Colonic mucosa (tissue), 4 donors: Measurements from ENCODE around the gene MRPL43. TPM values are rescaled to one million over a fixed set of nuclear protein-coding genes. Genes with fewer than 3 reads are reported as not detected.
A peak's percentile ranks its signal among the peaks of the same experiment; 100 is the strongest.

Experiments used
- DNase-seq: peaks from one replicate; pipeline ENCODE4 v3.0.0-alpha.2; 2020
- H3K27ac ChIP-seq: fragments of 200-600 bp; one replicate; pipeline ENCODE4 v1.8.0; 2021
- H3K27me3 ChIP-seq: fragments of 200-600 bp; one replicate; pipeline ENCODE4 v1.8.0; 2021
- H3K36me3 ChIP-seq: fragments of 200-600 bp; one replicate; pipeline ENCODE4 v1.8.0; 2021
- H3K4me1 ChIP-seq: fragments of 200-600 bp; one replicate; pipeline ENCODE4 v1.8.0; 2021; ENCODE audit warnings: mild to moderate bottlenecking
- H3K4me3 ChIP-seq: fragments of 200-600 bp; one replicate; pipeline ENCODE4 v1.8.0; 2021
- H3K9ac ChIP-seq, 2 donors: one replicate each; pipeline ENCODE4 v1.7.0; 2013; ENCODE audit warnings: control low read depth in 2 of 2, low read depth in 2 of 2, low read length in 2 of 2
- H3K9me3 ChIP-seq: fragments of 200-600 bp; one replicate; pipeline ENCODE4 v1.8.0; 2021
- CTCF ChIP-seq: fragments of 200-600 bp; IDR thresholded peaks from one replicate; pipeline ENCODE4 v1.8.0; 2022; ENCODE audit warnings: antibody characterized with exemption, mild to moderate bottlenecking
- intact Hi-C: fragments of 100-400 bp; cut with DNase I; formaldehyde crosslinking; loops from one replicate; pipeline ENCODE4 v1.14.1; 2022
- total RNA-seq, 2 donors: library from RNA; stranded (reverse); fragmentation: NEBNext Ultra II Directional in 1 of 2; extraction: Animal tissue kit (Norgen Biotek cat#: 25700) in 1 of 2; gene quantifications; one replicate each; pipeline ENCODE4 v1.2.1, GENCODE V29; 2021
- donor health status: healthy.
- donor health status: DM: no; HTN: no; CAD: no.
- donor health status: DM: no; HTN: no; CAD: no.

MRPL43 gene
- total RNA-seq, 2 donors from 2014 or later: 71.5 to 105 TPM

- H3K4me1 ChIP-seq: peaks cover 6% of the 10 kb centered on the region
- intact Hi-C loops: no loop called here
- TF ChIP-seq CTCF: no peak
- H3K9ac ChIP-seq: peak overlapping the region; percentile 75 to 85
- no peaks in the 10 kb centered on the region for H3K9me3 ChIP-seq
- DNase-seq: no peak
- H3K27ac ChIP-seq: peak overlapping the region; percentile 84
- H3K36me3 ChIP-seq: no peaks in the 10 kb centered on the region
- H3K27me3 ChIP-seq: no peaks in the 10 kb centered on the region
- peak overlapping the region; percentile 86 for H3K4me3 ChIP-seq
These were observed 370 bp upstream of the MRPL43 start for GRCh38 chr10:100987685-100988049.

- Histone ChIP-seq H3K9me3 (no peaks in the 10 kb centered on the region), H3K4me3 (peak overlapping the region; percentile 86), H3K9ac (peak overlapping the region; percentile 75 to 85), H3K36me3 (no peaks in the 10 kb centered on the region), H3K27ac (peak overlapping the region; percentile 84), H3K27me3 (no peaks in the 10 kb centered on the region), H3K4me1 (peaks cover 6% of the 10 kb centered on the region)
- no peak for TF ChIP-seq CTCF
- no peak for DNase-seq
- intact Hi-C loops: no loop called here
These were observed 710 bp downstream of the MRPL43 start for GRCh38 chr10:100986623-100986951.

GRCh38 chr10:100985336-100985735 is 2.0 kb downstream of the MRPL43 start:
- no peak for DNase-seq
- Histone ChIP-seq H3K4me3 (no peak overlapping the region), H3K9me3 (no peaks in the 10 kb centered on the region), H3K36me3 (peaks cover 9% of the 10 kb centered on the region), H3K27ac (no peak overlapping the region), H3K4me1 (peaks cover 6% of the 10 kb centered on the region), H3K27me3 (no peaks in the 10 kb centered on the region), H3K9ac (no peak overlapping the region)
- intact Hi-C loops: no loop called here
- TF ChIP-seq CTCF: no peak

- H3K4me1 ChIP-seq: peaks cover 6% of the 10 kb centered on the region
- no peak for DNase-seq
- no peak for TF ChIP-seq CTCF
- no peak overlapping the region for H3K9ac ChIP-seq
- no peak overlapping the region for H3K4me3 ChIP-seq
- intact Hi-C loops: no loop called here
- H3K27me3 ChIP-seq: no peaks in the 10 kb centered on the region
- H3K36me3 ChIP-seq: peaks cover 12% of the 10 kb centered on the region
- H3K9me3 ChIP-seq: no peaks in the 10 kb centered on the region
- H3K27ac ChIP-seq: no peak overlapping the region
These were observed 2.6 kb downstream of the MRPL43 start for GRCh38 chr10:100984672-100985177.

- no peaks in the 10 kb centered on the region for H3K27me3 ChIP-seq
- no peaks in the 10 kb centered on the region for H3K9me3 ChIP-seq
- DNase-seq: no peak
- H3K4me3 ChIP-seq: no peak overlapping the region
- no peak for TF ChIP-seq CTCF
- no peak overlapping the region for H3K9ac ChIP-seq
- no peak overlapping the region for H3K27ac ChIP-seq
- peaks cover 12% of the 10 kb centered on the region for H3K36me3 ChIP-seq
- intact Hi-C loops: no loop called here
- peaks cover 6% of the 10 kb centered on the region for H3K4me1 ChIP-seq
These were observed 3.2 kb downstream of the MRPL43 start for GRCh38 chr10:100983868-100984671.
